Fibroblast of lung (primary cell): Measurements from ENCODE around the gene ERBB4.

Experiments used
- EZH2 ChIP-seq: IDR thresholded peaks from 2 replicates; pipeline ENCODE4 v1.5.1; 2012; ENCODE audit warnings: low read length, control low read depth, mild to moderate bottlenecking; ENCODE audit errors: missing control alignments
- TF ChIP-seq, protein P1 (sequence below), 2 donors: IDR thresholded peaks in 1 of 2; conservative IDR thresholded peaks in 1 of 2; 1 replicate in 1 of 2; 2 replicates in 1 of 2; pipeline ENCODE4 v1.5.1; 2011 to 2012; ENCODE audit warnings: low read length in 2 of 2, control low read depth in 1 of 2, inconsistent platforms in 1 of 2, low read depth in 1 of 2, mild to moderate bottlenecking in 1 of 2

DNA sequence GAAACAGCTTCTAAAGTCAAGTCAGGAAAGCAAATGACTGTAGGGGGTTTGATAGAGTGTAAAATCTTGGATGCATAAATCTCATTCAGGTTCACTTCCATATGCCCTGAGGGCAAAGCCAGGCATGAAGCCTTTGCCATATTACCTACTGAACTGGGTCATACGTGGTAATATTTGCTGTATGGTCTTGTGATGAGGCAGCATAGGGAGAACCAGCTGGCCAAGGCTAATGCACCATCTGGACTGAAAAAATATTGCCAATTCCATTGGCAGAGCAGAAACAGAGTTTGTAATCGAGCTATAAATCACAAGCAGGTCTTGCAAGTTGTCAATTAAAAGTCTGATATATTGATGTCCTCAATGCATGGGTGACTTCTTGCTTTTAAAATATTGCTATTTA, 243.8 kb downstream of the ERBB4 start:
- TF ChIP-seq, protein P1, sequence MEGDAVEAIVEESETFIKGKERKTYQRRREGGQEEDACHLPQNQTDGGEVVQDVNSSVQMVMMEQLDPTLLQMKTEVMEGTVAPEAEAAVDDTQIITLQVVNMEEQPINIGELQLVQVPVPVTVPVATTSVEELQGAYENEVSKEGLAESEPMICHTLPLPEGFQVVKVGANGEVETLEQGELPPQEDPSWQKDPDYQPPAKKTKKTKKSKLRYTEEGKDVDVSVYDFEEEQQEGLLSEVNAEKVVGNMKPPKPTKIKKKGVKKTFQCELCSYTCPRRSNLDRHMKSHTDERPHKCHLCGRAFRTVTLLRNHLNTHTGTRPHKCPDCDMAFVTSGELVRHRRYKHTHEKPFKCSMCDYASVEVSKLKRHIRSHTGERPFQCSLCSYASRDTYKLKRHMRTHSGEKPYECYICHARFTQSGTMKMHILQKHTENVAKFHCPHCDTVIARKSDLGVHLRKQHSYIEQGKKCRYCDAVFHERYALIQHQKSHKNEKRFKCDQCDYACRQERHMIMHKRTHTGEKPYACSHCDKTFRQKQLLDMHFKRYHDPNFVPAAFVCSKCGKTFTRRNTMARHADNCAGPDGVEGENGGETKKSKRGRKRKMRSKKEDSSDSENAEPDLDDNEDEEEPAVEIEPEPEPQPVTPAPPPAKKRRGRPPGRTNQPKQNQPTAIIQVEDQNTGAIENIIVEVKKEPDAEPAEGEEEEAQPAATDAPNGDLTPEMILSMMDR (conservative IDR thresholded peaks at IDR 0.05 in 1 of 2, IDR thresholded peaks at IDR 0.05 in 1 of 2; ENCODE audit: low read depth in 1 of 2, low read length in 2 of 2) = no peak
- TF ChIP-seq EZH2 = no peak
